Activated CD8-positive, alpha-beta memory T cell treated with anti-CD3 and anti-CD28 coated beads for 4 hours (primary cell): ENCODE results near the gene ZPBP2.
"Not testable (repeated sequence)": the region's sequence is repeated elsewhere in the genome, so short reads cannot be mapped to it uniquely, and the experiment has no call there.

ENCODE experiments used
- DNase-seq, 2 donors: peaks; one replicate each; pipeline ENCODE4 v3.0.0-alpha.2; 2020; ENCODE audit warnings: low read depth in 2 of 2

ZPBP2 gene

DNA sequence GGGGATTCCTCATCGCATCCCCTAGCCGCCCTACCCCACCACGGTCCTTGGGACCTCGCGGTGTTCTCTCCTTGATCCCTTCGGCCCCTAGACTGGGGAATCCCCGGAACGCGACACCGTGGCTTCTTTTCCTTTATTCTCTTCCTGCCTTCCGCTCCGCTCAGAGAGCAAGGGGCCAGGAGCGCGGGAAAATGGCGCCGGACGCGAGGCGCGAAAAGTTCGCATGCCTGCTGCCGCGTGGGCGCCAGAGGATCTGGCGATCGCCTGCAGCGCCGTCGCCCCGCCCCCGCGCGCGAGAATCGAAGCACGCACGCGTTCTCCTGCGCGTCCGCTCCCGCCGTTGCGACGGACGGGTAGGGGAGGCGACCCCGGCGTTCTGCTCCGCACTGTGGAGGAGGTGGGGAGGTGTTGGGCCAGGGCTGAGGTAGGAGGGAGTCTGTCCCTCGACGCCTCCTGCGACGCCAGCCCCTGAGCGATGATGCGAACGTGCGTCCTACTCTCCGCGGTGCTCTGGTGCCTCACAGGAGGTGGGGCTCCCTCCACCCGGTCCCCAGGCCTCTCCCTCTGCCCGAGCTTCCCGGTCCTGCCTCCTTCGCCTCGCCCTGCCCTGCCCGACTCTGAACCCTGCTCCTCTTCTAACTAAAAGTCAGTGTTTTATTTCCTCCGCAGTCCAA is at the start of gene ZPBP2:
TSS of gene ZPBP2 (plus strand) at position 323 of the 674 bp plus-strand sequence. CDS start at position 476, 153 bp downstream.
- DNase-seq, result no peak

GRCh38 chr17:39818358-39819000 is 49.5 kb upstream of the ZPBP2 start:
- DNase-seq, result no peak

DNA sequence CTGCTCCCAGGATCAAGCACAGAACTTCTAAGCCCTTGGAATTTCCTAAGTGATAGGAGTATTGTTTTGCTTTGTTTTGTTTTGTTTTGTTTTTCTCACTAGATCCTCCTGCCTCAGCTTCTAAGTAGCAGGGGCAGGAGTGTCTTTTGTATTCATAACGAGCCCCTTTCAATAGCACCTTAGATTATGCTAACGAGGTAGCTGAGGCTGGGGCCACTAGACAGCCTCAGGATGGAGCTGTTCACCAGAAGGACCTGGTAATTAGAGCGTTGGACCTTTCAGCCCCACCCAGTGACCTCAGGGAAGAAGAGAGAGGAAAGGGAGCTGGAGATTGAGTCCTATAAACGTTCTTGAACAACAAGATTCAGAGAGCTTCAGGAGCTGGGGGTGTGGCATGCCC is 47.5 kb upstream of the ZPBP2 start:
- DNase-seq, result no peak

GRCh38 chr17:39820987-39821386 is 47.0 kb upstream of the ZPBP2 start:
- DNase-seq, result no peak

DNA sequence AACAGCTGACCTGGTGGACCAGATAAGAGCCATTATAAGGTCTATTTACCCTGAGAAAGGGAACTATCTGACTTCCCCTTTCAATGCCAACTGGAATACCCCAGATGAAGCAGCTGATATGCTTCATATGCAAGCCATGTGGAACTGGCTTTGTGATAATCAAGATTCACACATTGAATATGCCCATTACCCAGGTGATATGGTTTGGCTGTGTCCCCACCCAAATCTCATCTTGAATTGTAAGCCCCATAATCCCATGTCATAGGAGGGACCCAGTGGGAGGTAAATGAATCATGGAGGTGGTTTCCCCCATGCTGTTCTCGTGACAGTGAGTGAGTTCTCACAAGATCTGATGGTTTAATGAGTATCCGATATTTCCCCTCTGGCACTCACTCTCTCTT is 46.0 kb upstream of the ZPBP2 start:
- no peak for DNase-seq

DNA sequence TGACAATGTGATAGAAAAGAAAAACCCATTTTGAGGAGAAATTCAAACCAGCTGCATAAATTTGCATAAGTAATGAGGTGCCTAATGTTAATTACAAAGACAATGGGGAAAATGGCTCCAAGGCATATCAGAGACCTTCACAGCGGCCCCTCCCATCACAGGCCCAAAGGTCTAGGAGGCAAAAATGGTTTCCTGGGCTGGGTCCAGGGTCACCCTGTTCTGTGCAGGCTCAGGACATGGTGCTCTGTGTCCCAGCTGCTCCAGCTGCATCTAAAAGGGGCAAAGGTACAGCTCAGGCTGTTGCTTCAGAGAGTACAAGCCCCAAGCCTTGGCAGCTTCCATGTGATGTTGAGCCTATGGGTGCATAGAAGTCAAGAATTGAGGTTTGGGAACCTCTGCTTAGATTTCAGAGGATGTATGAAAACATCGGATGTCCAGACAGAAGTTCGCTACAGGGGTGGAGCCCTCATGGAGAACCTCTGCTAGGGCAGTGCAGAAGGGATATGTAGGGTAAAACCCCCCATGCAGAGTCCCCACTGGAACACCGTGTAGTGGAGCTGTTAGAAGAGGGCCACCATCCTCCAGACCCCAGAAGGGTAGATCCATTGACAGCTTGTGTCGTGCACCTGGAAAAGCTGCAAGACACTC is 44.5 kb upstream of the ZPBP2 start:
- DNase-seq, result no peak

GRCh38 chr17:39826334-39826733 is 41.7 kb upstream of the ZPBP2 start:
- no peak for DNase-seq

DNA sequence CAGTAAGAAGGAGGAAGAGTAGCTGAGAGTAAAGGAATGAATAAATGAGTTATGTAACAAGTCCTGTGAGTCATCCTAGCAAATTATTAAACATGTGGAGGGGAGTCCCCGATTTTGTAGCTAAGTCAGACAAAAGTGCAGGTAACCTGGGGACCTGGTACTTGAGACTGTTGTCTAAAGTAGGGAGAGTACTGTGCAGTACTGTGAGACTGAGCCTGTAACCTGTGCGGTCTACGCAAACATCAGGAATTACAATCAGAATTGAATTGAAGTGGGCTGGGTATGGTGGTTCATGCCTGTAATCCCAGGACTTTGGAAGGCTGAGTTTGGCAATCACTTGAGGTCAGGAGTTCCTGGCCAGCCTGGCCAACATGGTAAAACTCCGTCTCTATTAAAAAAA is 39.6 kb upstream of the ZPBP2 start:
- no peak for DNase-seq

- no peak for DNase-seq
Observed at GRCh38 chr17:39831588-39831987, 36.4 kb upstream of the ZPBP2 start.

DNA sequence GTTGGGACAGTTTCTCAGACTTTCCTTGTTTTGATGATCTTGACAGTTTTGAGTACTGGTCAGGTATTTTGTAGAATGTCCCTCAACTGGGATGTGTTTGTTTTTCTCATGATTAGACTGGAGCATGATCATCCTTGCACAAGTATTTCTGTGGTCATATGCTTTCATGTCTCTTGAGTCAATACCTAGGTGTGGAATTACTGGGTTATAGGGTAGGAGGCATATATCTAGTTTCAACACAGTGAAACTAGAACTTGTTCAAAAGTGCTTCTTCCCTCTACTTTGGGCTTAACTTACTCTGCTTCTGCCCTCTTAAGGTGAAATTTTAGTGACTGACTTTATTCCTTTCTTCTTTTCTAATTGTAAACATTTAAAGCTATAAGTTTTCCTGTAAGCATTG is 34.0 kb upstream of the ZPBP2 start:
- DNase-seq, result no peak

DNA sequence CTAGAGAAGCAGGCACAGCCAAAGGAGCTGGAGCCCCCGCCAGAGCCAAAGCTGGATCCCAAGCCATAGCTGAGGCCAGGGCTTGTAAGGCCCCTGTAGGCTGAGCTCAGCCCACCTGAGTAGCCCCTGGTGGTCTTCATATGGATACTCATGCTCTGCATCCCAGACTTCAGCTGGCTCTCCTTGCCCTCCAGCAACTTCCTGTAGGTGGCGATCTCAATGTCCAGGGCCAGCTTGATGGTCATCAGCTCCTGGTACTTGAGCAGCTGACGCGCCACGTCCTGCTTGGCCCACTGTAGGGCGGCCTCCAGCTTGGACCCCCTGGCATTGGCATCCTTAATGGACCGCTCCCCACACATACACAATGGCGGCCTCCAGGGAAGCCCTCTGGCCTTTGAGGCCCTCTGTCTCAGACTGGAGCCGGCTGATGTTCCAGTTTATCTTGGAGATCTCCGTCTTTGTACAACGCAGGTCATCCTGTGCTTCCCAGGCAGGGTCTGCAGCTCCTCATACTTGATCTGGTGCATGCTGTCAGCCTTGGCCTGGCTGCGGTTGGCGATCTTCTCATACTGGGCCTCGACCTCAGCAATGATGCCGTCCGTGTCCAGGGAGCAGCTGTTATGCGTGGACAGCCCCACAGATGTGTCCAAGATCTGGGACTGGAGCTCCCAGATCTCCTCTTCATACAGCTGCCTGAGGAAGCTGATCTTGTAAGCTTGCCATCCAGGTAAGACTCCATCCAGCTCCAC is 32.8 kb upstream of the ZPBP2 start:
- DNase-seq, result no peak

DNA sequence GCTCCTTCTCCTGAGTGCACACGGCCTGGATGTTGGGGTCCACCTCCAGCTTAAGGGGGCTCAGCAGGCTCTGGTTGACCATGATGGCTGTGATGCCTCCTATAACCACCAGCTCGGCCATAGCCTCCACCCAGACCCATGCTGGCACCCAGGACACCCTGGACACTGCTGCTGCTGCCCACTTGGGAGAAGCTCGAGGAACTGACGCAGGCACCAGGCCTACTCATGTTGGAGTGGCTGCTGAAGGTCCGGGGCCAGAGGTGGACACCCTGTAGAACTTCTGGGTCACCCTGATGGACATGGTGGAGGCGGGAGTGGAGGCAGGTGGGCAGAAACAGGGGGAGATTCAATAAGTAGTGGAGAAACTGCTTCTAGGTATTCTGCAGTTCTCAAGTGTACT is 31.9 kb upstream of the ZPBP2 start:
- DNase-seq, result no peak

GRCh38 chr17:39838057-39838456 is 29.9 kb upstream of the ZPBP2 start:
- no peak for DNase-seq

DNA sequence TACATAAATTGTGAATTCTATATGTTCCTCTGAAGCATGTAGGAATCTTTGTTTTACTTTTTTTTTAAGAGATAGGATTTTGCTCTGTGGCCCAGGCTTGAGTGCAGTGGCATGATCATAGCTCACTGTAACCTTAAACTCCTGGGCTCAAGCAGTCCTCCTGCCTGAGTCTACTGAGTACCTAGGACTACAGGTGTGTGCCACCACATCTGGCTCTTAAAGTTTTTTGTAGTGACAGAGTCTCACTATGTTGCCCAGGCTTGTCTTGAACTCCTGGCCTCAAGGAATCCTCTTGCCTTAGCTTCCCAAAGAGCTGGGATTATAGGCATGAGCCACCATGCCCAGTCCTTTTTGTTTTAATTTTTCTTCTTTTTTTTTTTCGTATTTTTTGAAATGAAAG is 29.2 kb upstream of the ZPBP2 start:
- no peak for DNase-seq

- DNase-seq, result no peak
Observed at GRCh38 chr17:39841134-39841683, 26.8 kb upstream of the ZPBP2 start.

GRCh38 chr17:39845052-39845846 is 22.8 kb upstream of the ZPBP2 start:
- DNase-seq, result no peak

DNA sequence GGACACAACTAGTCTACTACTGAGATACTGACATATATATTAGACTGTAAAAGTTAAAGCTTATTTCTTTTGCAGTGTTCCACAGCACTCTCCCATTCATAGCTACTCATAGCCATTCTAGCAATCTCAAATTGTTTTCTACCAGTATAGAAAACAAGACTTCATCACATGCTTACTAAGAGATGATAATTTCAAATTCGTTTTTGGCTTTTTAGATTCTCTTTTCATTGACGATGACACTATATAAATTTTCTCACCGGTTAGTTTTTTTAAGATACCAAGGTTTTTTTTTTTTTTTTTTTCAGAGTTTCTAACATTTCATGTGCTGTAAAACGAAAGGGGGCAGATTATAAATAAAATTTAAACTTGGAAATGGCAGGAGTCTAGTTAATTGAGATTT is 21.8 kb upstream of the ZPBP2 start:
- DNase-seq, result no peak

DNA sequence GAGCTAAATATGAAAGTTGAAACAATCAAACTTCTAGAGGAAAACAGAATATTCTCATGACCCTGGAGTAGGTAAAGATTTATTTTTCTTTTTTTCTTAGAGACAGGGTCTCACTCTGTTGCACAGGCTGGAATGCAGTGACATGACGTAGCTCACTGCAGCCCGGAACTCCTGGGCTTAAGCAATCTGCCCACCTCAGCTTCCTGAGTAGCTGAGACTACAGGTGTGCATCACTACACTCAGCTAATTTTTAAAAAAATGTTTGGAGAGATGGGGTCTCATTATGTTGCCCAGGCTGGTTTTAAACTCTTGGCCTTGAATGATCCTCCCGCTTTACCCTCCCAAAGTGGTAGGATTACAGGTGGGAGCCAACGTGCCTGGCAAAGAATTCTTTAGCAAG is 19.4 kb upstream of the ZPBP2 start:
- no peak for DNase-seq

DNA sequence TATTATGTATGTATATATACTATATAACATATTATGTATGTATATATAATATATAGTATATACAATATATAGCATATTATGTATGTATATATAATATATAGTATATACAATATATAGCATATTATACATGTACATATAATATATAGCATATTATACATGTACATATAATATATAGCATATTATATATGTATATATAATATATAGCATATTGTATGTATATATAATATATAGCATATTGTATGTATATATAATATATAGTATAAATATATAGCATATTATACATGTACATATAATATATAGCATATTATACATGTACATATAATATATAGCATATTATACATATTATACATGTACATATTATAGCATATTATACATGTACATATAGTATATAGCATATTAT is 17.8 kb upstream of the ZPBP2 start:
- not testable (repeated sequence) for DNase-seq

DNA sequence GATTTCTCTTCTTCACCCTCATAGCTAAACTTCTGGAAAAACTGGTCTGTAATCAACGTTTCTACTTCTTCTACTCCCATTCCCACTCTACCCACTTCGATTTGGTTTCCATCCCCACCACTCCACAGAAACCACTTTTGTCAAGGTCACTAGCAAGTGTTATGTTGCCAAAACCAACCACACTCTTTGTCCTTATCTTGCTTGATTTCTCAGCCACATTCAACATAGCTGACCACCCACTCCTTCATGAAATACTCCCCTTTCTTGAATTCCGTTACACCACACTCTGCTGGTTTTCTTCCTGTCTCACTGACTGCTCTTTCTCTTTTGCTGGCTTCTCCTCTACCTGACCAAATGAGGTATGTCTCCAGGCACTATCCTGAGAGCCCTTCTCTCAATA is 15.8 kb upstream of the ZPBP2 start:
- no peak for DNase-seq

- no peak for DNase-seq
Observed at GRCh38 chr17:39854909-39855308, 13.1 kb upstream of the ZPBP2 start.
